Stimulated activated CD4-positive, alpha-beta T cell treated with anti-CD3 and anti-CD28 coated beads, Interleukin-2, amount 100 ng/mL, for 24 hours (primary cell): Measurements from ENCODE around the gene KMT2B.

Source experiments
- DNase-seq, 2 donors: peaks; one replicate each; pipeline ENCODE4 v3.0.0-alpha.2; 2020

Gene KMT2B

GRCh38 chr19:35729021-35729420 lies 11.2 kb downstream of the KMT2B start:
- DNase-seq, result no peak

- no peak for DNase-seq
Measured at GRCh38 chr19:35729763-35730162, 12.0 kb downstream of the KMT2B start.

GRCh38 chr19:35730326-35730725 lies 12.5 kb downstream of the KMT2B start:
- DNase-seq, result no peak

GRCh38 chr19:35731353-35731752 lies 13.6 kb downstream of the KMT2B start:
- DNase-seq, result no peak

GRCh38 chr19:35731779-35732405 lies 14.1 kb downstream of the KMT2B start:
- no peak for DNase-seq

- no peak for DNase-seq
Measured at GRCh38 chr19:35732540-35733179, 14.9 kb downstream of the KMT2B start.

- DNase-seq, result no peak
Measured at GRCh38 chr19:35733180-35734125, 15.7 kb downstream of the KMT2B start.

- no peak for DNase-seq
Measured at GRCh38 chr19:35734273-35734672, 16.5 kb downstream of the KMT2B start.

GRCh38 chr19:35734889-35735288 lies 17.1 kb downstream of the KMT2B start:
- no peak for DNase-seq

- no peak for DNase-seq
Measured at GRCh38 chr19:35736913-35737886, 19.4 kb downstream of the KMT2B start.

GRCh38 chr19:35738021-35738886 lies 20.5 kb downstream of the KMT2B start:
- DNase-seq, result no peak

- DNase-seq, result no peak
Measured at GRCh38 chr19:35738887-35739229, 21.1 kb downstream of the KMT2B start.

GRCh38 chr19:35739275-35740107 lies 21.7 kb downstream of the KMT2B start:
- DNase-seq, result no peak

GRCh38 chr19:35740108-35740422 lies 22.3 kb downstream of the KMT2B start:
- DNase-seq, result no peak

- peak; percentile 96 to 98 for DNase-seq
Measured at GRCh38 chr19:35740423-35741202, 22.8 kb downstream of the KMT2B start.

GRCh38 chr19:35741203-35741515 lies 23.4 kb downstream of the KMT2B start:
- no peak for DNase-seq

GRCh38 chr19:35742121-35742724 lies 24.4 kb downstream of the KMT2B start, which contains the start of gene IGFLR1:
IGFLR1 (minus strand) TSS chr19:35742452; CDS start chr19:35741180, 1,272 bp downstream.
- peak; percentile 67 to 77 for DNase-seq

- DNase-seq, result no peak
Measured at GRCh38 chr19:35743640-35744429, 26.0 kb downstream of the KMT2B start.
